PFSK-1 (cell line): ENCODE data around the gene FOXL2NB.

Experiments used
- POLR2AphosphoS5 ChIP-seq: IDR thresholded peaks from 2 replicates; pipeline ENCODE4 v1.6.1; 2012; ENCODE audit warnings: low read depth, mild to moderate bottlenecking, control low read depth, low read length, moderate library complexity
- SIN3A ChIP-seq: IDR thresholded peaks from 2 replicates; pipeline ENCODE4 v1.6.1; 2012; ENCODE audit warnings: mild to moderate bottlenecking, low read length, moderate library complexity, borderline replicate concordance; ENCODE audit not compliant: insufficient read depth

GRCh38 chr3:138972941-138973340, 25.9 kb downstream of the FOXL2NB start:
- TF ChIP-seq POLR2AphosphoS5, result no peak
- no peak for TF ChIP-seq SIN3A
